GM21526 (cell line): Measurements from ENCODE around the gene TRAPPC6A.

Source experiments
- ATAC-seq: cut with Tn5 transposase; IDR thresholded peaks from one replicate; pipeline ENCODE4 v1.9.1; 2021; ENCODE audit warnings: moderate library complexity; ENCODE audit not compliant: unreplicated experiment, low FRiP score

TRAPPC6A gene

GRCh38 chr19:45186509-45187334 is 8.7 kb upstream of the TRAPPC6A start:
- no peak for ATAC-seq

DNA sequence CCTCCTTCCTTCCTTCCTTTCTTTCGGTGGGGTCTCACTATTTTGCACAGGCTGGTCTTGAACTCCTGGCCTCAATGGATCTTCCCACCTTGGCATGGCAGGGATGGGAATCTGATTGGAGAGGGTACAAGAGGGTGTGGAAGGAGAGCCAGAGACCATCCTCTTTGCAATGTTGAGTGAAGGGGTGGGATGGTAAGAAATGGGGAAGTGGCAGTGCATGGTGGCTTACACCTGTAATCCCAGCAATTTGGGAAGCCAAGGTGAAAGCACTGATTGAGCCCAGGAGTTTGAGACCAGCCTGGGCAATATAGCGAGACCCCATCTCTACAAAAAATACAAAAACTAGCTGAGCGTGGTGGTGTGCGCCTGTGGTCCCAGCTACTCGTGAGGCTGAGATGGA is 6.1 kb upstream of the TRAPPC6A start:
- no peak for ATAC-seq

DNA sequence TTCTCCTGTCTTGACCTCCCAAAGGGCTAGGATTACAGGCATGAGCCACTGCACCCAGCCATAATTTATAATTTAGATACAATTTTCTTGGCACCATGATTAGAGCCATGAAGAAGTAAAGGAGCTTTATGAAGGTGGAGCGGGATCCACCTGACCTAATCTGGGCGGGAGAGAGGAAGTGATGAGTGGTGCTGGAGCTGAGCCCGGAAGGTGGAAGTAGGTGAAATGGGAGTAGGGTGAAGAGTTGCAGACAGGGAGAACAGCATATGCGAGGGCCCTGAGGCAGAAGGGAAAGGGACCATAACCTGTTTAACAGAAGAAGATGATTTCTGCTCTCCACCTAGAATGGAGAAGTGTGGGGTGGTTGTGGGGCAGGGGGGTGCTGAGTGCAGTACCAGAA is 4.7 kb upstream of the TRAPPC6A start:
- no peak for ATAC-seq

DNA sequence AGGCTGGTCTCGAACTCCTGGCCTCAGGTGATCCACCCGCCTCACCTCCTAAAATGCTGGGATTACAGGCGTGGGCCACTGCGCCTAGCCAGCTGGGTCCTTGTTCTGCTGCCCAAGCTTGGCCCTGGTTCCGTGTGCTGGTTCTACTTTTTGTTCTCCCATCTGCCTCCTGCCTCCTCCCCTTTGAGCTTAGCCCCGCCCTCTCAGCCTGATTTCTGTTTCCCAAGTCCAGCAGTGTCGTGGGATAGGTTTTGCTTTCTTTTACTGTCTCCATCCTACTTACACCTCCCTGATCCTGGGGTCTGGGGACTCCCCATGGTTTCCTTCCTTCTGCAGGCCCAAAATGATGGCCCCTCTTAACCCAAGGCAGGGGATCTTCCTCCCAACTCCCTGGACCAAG is 2.9 kb upstream of the TRAPPC6A start:
- ATAC-seq = no peak

- no peak for ATAC-seq
Observed at GRCh38 chr19:45179892-45180370, 1.9 kb upstream of the TRAPPC6A start.

DNA sequence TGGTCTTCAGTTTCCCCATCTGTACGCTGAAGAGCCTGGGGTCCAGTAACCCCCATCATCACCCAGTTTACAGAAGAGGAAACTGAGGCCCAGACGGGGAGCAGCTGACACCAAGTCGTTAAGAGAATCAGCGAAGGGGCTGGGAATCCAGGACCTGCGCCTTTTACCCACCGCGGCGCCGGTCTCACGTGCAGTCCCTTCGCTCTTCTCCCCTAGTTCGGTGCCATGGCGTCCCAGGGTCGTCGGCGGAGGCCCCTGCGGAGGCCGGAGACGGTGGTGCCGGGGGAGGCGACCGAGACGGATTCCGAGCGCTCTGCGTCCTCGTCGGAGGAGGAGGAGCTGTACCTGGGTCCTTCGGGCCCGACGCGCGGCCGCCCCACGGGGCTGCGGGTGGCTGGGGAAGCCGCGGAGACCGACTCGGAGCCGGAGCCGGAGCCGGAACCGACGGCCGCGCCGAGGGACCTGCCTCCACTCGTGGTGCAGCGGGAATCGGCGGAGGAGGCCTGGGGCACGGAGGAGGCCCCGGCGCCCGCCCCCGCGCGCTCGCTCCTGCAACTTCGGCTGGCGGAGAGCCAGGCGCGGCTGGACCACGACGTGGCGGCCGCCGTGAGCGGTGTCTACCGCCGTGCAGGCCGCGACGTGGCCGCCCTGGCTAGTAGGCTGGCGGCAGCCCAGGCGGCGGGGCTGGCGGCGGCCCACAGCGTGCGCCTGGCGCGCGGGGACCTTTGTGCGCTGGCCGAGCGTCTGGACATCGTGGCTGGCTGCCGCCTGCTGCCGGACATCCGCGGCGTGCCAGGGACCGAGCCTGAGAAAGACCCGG is 1.2 kb upstream of the TRAPPC6A start:
- peak; percentile 13 for ATAC-seq

DNA sequence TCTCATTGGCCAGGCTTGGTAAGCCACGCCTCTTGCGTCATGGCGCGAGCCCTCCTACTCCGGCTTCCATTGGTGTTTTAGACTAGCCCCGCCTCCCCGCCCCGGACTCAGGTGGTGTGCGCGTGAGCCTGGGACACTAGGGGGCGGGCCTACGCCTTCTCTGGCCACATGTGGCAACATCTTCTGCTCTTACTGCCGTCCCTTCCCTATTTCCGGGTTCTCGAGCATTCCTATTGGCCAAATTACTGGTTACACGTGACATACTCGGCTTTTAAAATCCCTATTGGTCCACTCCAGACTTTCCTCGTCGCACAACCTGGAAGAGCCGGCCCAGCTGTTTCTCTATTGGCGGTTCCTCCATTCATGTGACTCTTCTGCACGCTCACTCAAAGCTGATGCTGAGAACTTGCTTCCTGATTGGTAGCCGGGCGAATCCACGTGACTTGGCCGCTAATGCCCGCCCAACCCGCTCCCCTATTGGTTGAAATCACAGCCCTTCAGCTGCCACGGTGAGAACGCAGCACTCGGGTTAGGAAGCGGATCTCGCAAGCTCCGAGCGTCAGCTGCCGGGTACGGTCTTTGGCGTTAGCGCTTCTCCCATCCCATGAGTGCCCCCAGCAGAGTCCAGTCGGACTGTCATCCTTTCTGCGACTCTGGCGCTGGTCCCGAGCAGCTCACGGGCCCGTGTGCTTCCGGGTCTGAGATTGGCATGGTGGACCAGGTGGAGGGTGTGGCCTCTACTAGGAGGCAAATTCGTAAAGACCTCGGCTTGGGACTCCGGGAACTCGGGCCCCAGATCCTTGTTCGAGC is 430 bp upstream of the TRAPPC6A start, which contains the start of gene BLOC1S3:
Gene BLOC1S3, plus strand, starts transcription at position 523 of the 810 bp plus-strand sequence. CDS start 513 bp downstream, outside the sequence.
- peak; percentile 73 for ATAC-seq

DNA sequence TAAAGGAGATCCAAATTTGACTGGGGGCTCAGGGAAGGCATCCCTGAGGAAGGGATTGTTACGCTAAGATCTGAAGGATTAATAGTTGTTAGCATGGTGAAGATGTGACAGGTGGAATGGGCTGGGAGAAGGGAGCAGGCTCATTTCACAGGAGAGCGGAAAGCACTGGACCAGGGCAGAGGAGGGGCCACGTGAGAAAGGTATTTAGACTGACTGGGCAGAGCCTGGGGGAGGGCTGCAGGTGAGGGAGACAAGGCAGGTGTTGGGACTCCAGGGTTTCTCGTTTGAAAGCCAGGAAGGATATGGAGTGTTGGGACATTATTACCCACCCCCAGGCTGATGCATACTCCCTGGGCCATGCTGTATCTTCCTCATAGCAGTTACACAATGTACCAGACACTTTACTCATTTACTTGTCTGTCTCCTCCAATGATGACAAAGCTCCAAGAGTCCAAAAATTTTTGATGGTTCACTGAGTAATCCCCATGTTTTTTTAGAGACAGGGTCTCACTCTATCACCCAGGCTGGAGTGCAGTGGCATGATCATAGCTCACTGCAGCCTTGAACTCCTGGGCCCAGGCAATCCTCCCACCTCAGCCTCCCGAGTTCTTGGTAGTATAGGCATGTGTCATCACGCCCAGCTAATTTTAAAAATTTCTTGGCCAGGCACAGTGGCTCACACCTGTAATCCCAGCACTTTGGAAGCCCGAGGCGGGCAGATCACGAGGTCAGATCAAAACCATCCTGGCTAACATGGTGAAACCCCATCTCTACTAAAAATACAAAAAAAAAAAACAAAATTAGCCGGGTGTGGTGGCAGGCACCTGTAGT is 2.3 kb downstream of the TRAPPC6A start:
- ATAC-seq = no peak

DNA sequence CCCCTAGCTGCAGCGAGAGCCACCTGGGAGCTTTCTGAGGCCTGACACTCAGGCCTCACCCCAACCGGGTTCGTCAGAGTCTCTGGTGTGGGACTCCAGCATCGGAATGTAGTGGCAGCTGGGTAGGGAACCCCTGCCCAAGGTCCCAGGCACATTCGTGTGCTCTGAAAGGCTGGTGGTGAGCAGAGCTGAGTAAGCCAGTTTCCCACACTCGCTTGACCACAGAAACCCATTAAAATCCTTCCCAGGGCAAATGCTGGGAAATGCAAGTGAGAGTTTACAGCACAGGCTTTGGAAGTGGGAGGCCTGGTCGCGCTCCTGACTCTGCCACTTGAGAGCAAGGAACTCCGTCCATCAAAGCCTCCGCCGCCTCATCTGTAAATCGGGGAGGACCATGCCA is 4.2 kb downstream of the TRAPPC6A start:
- ATAC-seq = no peak

GRCh38 chr19:45172611-45173208 is 5.3 kb downstream of the TRAPPC6A start:
- no peak for ATAC-seq

DNA sequence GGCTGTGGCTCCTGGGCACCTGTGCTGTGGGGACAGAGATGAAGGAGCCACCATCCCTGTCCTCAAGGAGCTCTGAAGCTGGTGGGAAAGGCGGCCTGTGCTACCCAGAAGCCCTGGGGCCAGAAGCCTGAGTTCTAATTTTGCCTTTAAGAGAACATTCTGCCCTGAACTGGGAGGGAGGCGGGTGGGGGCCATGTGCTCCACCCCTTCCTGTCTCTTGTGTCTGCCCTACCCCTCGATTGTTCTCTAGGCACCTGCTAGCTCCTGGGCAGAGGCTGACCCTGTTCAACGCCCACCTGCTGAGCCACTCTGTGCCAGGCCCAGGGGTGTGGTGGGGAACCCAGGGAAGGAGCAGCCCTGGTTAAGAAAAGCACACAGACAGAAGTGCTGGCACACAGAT is 5.9 kb downstream of the TRAPPC6A start:
- ATAC-seq = no peak

DNA sequence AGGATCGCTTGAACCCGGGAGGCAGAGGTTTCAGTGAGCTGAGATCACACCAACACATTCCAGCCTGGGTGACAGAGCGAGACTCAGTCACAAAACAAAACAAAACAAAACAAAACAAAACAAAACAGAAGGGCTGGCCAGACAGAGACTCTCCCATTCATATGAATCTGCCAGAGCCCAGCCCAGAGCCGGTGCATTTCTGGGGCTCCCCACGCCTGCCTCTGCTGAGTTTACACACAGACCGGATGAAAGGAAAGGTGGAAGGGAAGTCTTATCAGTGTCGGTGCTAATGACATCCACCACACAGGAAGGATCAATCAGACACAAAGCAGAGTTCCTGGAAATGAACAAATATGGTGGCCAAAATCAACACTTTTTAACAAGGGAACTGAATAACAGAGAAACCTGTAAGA is 6.8 kb downstream of the TRAPPC6A start:
- ATAC-seq = no peak

- no peak for ATAC-seq
Observed at GRCh38 chr19:45170146-45171106, 7.6 kb downstream of the TRAPPC6A start.

GRCh38 chr19:45169602-45170001 is 8.4 kb downstream of the TRAPPC6A start:
- no peak for ATAC-seq

DNA sequence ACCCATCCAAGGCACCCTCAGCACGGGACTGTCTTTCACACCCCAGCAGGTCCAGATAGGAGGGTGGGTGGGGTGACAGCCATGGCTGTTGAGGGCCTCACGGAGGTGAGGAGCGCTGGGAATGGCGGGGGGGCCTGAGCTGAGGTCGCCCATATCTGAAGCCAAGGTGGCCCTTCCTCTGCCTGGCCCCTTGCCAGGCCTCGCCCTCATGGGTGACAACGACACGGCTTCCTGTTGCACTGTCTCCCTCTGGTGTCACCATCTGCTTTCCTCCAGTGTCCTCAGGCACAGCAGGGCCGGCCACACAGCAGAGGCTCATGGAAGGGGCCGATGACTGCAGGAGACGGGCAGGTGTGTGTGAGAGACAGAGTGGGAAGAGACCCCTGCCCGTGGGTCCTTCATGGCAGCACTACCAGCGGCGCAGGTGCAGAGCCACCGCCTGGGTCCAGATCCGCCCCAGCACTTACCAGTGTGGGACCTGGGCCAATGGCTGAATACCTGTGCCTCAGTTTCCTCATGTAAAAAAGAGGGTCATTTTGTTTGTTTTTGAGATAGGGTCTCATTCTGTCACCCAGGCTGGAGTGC is 9.2 kb downstream of the TRAPPC6A start:
- no peak for ATAC-seq

- ATAC-seq = no peak
Observed at GRCh38 chr19:45166723-45167252, 11.2 kb downstream of the TRAPPC6A start.

DNA sequence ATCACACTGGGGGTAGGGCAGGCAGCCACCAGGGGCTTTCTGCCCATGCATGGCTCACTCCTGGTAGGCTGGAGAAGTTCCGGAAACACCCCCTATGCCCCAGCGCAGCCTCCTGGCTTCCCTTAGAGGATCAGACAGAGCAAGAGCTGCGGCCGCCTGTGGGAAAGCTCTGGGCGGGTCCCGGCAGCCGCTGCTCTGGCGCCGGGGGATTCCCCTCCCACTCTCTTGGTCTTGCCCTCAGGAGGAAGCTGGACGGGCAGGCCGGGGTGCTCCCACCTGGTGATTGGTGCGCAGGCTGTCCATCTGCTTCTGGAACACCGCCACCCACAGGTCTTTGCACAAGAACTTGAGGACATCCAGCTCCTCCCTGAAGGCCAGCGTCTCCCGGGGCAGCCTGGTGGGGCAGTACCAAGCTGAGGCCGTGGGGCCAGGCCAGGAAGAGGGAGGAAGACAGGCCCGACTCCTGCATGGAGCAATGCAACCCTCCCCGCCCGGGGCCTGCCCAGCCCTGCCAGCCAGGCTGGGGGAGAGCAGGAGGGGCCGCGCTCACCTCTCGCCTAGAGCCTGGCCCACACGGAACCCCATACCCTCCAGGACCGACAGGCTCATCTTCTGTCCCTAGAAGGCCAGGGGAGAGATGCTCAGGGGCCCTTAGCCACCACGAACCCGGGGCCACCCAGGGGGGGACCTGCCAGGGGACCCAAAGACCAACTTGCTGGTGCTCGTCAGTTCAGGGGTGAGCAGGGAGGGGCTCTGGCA is 13.3 kb downstream of the TRAPPC6A start:
- ATAC-seq = no peak
